Iris pigment epithelial cell (primary cell): ENCODE measurements around the gene ARL6IP5.

Source experiments
- DNase-seq: peaks from one replicate; pipeline ENCODE4 v3.0.0-alpha.2; 2011; ENCODE audit warnings: low read depth

The ARL6IP5 gene

GRCh38 chr3:69084326-69085167 lies at the start of gene ARL6IP5:
Gene ARL6IP5 (plus strand): TSS chr3:69084937. CDS start chr3:69085048, 111 bp downstream.
- peak; percentile 95 for DNase-seq

GRCh38 chr3:69044608-69045007 lies 40.1 kb upstream of the ARL6IP5 start:
- DNase-seq = no peak

GRCh38 chr3:69048990-69049389 lies 35.7 kb upstream of the ARL6IP5 start:
- no peak for DNase-seq

- peak; percentile 99 for DNase-seq
These were observed 32.8 kb upstream of the ARL6IP5 start, which contains the start of gene TMF1 for GRCh38 chr3:69051756-69052471. Gene TMF1 (minus strand): TSS chr3:69052333. CDS start chr3:69052086, 247 bp downstream.

GRCh38 chr3:69052472-69052898 lies 32.3 kb upstream of the ARL6IP5 start:
- DNase-seq = no peak

- DNase-seq = no peak
These were observed 26.4 kb upstream of the ARL6IP5 start for GRCh38 chr3:69058180-69058946.

GRCh38 chr3:69058947-69059224 lies 25.9 kb upstream of the ARL6IP5 start:
- DNase-seq = no peak

GRCh38 chr3:69059688-69060087 lies 25.0 kb upstream of the ARL6IP5 start:
- DNase-seq = no peak

GRCh38 chr3:69063636-69064035 lies 21.1 kb upstream of the ARL6IP5 start:
- DNase-seq = no peak

GRCh38 chr3:69065318-69065964 lies 19.3 kb upstream of the ARL6IP5 start:
- peak; percentile 16 for DNase-seq

- DNase-seq = no peak
These were observed 18.6 kb upstream of the ARL6IP5 start for GRCh38 chr3:69066121-69066520.

GRCh38 chr3:69072928-69073327 lies 11.8 kb upstream of the ARL6IP5 start:
- no peak for DNase-seq

GRCh38 chr3:69079269-69080159 lies 5.2 kb upstream of the ARL6IP5 start:
- DNase-seq = peak; percentile 9

- DNase-seq = peak; percentile 90
These were observed 4.4 kb upstream of the ARL6IP5 start, which contains the start of gene UBA3 for GRCh38 chr3:69080233-69080920. Gene UBA3 (minus strand): TSS chr3:69080365. CDS start chr3:69080353, 12 bp downstream.

- peak; percentile 86 for DNase-seq
These were observed 3.0 kb upstream of the ARL6IP5 start for GRCh38 chr3:69081583-69082262.

GRCh38 chr3:69082361-69082760 lies 2.4 kb upstream of the ARL6IP5 start:
- DNase-seq = peak; percentile 20

- DNase-seq = peak; percentile 95
These were observed 1.9 kb upstream of the ARL6IP5 start for GRCh38 chr3:69082805-69083204.

GRCh38 chr3:69085168-69085832 lies 563 bp downstream of the ARL6IP5 start:
- DNase-seq = peak; percentile 23
